GM21529 (cell line): ENCODE results near the gene WFS1.

Experiments
- ATAC-seq: cut with Tn5 transposase; IDR thresholded peaks from one replicate; pipeline ENCODE4 v1.9.1; 2021; ENCODE audit not compliant: unreplicated experiment

WFS1 gene

DNA sequence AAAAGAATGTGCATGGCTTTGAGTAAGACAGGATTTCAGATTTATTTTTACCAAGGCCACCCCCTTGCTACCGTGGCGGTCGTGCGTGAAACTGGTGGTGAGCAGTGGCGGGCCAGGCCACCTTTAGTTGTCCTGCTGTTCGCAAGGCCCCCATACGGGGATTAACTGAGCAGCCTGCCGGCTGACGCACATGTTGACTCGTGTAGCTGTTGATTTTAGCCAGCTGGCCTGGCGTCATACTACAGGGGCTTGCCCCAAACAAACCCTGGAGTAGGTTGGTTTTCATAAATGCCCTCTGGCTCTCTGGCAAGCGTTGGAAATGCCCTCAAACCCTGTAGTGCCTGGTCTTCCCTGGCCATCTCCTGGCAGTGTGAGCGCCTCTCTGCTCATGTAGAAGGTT, 28.4 kb downstream of the WFS1 start:
- no peak for ATAC-seq

DNA sequence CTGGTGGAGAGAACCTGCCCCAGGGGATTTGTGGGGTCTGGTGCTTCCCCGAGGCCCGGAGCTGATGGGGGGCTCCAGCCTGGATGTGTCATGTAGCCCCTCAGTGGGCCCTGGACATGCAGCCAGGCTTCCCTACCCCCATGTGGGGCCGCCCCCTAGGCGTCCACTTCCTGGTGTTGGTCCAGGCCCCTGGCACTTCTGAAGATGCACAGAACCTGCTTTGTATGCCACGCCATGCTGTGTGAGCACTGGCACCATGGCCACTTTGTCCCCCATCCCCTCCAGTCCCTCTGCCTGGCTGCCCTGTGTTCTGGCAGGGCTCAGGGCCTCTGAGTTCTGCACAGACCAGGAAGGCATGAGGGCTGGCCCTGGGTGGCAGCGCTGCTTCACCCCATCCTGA, 29.2 kb downstream of the WFS1 start:
- ATAC-seq: no peak

DNA sequence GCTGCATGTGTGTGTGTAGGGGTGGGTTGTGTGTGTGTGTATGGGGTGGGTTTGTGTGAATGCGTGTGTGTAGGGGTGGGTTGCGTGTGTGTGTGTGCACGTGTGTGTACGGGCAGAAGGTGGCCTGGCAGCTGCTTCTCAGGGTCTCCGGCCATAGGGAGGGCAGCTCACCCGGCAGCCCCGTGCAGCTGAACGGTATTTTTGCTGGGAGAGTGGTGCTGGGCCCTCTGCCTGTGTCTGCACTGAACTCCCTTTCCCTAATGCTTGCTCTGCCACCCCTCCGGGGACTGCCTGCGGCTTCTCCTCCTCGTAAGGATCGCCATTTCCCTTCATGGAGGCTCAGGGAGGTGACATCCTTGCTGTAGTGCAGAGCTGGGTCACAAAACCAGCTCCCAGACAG, 30.2 kb downstream of the WFS1 start:
- no peak for ATAC-seq

DNA sequence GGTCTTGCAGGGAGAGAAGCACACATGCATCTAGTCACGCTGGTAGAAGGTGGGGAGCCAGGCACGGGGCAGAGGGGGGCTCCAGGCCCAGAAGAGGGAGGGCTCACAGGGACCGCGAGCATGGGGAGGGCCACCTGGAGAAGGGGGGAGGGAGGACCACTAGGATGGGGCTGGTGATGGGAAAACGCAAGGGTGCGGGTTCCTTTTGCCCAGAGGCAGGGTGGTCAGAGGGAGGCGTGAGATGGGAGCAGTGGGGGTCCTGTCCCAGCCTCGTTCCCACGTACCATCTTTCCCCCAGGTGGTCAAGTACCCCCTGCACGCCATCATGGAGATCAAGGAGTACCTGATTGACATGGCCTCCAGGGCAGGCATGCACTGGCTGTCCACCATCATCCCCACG, 30.7 kb downstream of the WFS1 start:
- ATAC-seq: no peak

DNA sequence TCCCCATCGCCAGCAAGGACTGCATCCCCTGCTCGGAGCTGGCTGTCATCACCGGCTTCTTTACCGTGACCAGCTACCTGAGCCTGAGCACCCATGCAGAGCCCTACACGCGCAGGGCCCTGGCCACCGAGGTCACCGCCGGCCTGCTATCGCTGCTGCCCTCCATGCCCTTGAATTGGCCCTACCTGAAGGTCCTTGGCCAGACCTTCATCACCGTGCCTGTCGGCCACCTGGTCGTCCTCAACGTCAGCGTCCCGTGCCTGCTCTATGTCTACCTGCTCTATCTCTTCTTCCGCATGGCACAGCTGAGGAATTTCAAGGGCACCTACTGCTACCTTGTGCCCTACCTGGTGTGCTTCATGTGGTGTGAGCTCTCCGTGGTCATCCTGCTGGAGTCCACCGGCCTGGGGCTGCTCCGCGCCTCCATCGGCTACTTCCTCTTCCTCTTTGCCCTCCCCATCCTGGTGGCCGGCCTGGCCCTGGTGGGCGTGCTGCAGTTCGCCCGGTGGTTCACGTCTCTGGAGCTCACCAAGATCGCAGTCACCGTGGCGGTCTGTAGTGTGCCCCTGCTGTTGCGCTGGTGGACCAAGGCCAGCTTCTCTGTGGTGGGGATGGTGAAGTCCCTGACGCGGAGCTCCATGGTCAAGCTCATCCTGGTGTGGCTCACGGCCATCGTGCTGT, 31.5 kb downstream of the WFS1 start:
- no peak for ATAC-seq

DNA sequence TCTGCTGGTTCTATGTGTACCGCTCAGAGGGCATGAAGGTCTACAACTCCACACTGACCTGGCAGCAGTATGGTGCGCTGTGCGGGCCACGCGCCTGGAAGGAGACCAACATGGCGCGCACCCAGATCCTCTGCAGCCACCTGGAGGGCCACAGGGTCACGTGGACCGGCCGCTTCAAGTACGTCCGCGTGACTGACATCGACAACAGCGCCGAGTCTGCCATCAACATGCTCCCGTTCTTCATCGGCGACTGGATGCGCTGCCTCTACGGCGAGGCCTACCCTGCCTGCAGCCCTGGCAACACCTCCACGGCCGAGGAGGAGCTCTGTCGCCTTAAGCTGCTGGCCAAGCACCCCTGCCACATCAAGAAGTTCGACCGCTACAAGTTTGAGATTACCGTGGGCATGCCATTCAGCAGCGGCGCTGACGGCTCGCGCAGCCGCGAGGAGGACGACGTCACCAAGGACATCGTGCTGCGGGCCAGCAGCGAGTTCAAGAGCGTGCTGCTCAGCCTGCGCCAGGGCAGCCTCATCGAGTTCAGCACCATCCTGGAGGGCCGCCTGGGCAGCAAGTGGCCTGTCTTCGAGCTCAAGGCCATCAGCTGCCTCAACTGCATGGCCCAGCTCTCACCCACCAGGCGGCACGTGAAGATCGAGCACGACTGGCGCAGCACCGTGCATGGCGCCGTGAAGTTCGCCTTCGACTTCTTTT, 32.2 kb downstream of the WFS1 start:
- no peak for ATAC-seq

DNA sequence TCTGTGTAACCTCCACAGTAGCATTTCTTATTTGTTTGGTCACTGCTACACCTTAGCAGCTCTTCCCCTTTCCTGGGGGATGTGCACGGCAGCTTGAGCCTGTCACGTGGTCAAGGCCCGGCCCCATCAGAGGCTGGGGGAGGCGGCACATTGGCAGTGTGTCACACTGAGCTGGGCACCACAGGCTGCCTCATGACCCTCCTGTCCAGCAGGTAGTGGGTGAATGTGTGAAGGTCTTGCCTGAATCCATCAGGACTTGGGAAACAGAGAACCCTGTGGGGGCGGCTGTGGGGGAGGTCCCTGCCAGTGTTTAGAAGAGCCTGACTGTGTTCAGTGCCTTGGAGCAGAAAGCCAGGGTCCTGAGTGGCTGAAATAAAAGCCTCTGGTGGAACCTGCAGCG, 33.2 kb downstream of the WFS1 start:
- ATAC-seq: no peak

DNA sequence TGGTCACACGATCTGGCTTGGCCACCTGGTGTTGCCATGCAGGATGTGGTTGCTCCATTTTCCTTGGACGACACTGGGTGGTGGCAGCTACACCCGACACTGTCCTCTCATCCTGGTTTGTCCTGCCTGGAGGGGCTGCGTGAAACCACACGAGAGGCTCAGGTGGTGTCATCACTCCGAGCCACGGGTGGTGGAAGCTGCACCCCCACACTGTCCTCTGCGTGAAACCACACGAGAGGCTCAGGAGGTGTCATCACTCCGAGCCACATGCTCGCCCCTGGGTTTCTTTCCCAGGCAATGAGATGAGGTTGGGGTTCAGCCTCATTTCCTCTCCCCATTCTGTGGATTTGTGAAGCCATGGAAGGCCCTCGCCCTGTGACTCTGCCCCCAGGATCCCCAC, 34.3 kb downstream of the WFS1 start:
- no peak for ATAC-seq

DNA sequence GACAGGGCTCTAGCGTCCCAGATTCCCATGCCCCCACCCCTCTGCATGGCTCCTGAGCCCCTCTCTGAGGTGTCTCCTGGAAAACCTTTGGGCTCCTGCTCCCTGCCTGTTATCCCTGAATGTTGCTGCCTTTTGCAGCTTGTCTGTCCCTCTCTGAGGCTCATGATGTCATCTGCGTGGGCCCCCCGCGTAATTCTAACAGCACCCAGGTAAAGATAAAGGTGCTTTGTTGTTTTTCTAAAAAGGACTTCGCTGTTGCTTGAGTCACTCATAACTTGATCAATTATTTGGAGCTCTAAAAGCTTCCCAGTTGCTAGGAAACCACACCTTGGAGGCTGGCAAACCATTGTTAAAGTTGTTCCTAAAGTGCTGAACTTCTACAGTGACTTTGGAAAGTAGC, 36.6 kb downstream of the WFS1 start:
- ATAC-seq: no peak

DNA sequence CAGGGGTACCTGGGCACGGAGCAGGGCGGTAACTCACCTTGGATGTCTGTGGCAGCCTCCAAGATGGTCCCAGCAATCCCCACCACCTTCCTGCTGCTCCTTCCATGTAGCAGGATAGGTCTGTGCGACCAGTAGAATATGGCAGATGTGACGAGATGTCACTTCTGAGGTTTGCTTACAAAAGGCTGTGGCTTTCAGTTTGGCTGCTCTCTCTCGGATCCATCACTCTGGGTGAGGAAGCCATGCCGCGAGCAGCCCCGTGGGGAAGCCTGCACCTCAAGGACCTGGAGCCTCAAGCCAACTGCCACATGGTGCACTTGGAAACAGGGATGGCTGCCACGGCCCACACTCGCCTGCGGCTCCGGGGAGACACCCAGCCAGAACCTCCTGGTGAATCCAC, 37.6 kb downstream of the WFS1 start:
- no peak for ATAC-seq

DNA sequence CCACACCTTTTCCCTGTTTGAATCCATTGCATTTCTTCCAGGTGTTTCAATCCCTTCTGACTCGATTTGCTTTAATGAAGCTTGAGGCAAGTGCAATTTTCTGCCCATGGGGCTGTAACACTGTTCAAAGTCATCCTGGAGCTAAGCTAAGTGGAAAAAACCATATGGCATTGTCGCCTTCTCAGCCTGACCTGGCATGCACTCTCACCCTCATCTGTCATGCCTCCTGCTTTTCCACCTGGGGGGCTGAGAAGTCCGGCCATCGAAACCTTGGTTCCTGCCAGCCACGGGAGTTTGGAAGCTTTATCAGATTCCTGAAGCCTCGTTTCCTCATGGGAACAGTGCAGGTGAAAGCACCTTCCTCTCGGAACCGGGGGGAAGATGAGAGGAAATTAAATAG, 38.2 kb downstream of the WFS1 start:
- no peak for ATAC-seq

DNA sequence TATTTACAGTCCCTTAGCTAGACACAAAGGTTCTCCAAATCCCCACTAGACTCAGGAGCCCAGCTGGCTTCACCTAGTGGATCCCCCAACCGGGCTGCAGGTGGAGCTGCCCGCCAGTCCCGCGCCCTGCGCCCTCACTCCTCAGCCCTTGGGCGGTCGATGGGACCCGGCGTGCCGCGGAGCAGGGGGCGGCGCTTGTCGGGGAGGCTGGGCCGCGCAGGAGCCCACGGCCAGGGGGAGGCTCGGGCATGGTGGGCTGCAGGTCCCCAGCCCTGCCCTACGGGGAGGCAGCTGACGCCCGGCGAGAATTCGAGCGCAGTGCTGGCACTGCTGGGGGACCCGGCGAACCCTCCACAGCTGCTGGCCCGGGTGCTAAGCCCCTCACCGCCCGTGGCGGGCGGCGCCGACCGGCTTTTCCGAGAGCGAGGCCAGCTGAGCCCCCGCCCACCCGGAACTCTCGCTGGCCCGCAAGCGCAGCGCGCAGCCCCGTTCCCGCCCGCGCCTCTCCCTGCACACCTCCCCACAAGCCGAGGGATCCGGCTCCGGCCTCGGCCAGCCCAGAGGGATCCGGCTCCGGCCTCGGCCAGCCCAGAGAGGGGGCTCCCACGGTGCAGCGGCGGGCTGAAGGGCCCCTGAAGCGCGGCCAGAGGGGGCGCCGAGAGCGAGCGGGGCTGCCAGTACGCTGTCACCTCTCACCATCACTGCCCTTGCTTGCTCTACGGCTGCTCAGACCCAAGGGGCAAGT, 39.4 kb downstream of the WFS1 start:
- ATAC-seq: no peak

DNA sequence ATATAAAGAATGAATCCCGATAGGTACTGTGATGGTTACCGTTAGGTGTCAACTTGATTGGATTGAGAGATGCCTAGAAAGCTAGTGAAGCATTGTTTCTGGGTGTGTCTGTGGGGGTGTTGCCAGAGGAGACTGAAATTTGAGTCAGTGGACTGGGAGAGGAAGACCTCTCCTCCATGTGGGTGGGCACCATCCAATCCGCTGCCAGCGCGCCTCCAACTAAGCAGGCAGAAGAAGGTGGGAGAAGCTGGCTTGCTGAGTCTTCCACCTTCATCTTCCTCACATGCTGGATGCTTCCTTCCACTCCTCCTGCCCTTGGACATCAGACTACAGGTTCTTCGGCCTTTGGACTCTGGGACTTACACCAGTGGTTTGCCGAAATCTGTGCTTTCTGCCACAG, 40.1 kb downstream of the WFS1 start:
- ATAC-seq: no peak

DNA sequence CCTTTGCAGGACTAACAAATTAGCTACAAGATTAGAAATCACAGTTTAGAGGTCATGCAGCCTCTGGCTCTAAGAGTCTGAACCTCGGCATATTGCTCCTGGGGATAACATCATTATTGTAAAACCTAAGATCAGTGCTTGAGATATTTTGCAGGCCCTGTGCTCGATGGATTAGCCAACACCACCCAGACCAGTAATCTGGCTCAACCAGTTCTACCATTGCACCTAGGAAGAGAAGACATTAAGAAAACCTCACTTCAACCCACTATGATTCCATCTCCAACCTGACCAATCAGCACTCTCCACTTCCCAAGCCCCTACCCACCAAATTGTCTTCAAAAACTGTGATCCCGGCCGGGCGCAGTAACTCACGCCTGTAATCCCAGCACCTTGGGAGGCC, 43.6 kb downstream of the WFS1 start:
- no peak for ATAC-seq

DNA sequence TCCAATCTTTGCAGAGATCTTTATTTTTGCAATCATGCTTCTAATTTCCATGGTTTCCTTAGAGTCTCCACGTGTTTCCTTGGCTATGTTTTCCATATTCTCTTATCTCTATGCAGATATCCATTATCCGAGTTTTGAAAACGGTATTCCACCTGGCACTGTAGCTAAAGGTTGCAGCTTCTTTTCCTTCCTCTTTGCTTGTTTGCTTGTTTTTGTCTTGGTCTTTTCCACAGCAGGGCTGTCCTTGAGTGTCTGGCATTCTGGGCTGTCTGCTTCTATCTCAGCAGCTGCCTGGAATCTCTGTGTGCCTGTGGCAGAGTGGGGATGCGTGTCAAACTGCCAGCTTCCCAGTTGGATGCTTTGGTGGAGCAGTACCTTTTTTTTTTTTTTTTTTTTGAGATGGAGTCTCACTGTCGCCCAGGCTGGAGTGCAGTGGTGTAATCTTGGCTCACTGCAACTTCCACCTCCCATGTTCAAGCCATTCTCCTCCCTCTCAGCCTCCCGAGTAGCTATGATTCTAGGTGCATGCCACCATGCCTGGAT, 46.9 kb downstream of the WFS1 start:
- no peak for ATAC-seq

DNA sequence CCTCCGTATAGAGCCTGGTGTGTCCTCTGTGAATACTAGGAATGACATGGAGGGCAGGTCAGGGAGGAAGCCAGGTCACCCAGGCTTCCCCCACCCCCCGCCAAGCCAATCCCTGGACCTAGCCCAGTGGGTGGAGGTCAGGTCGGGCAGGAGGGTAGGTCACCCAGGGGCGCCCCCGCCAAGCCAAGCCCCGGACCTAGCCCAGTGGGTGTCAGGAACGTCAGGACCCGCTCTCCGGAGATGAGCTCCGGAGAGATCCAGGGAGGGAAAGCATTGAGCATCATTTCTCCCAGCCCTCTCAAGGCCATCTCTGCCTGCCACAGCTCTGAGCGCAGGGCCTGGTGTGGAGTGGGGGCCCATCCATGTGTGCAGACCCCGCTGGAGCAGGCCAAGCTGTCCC, 48.6 kb downstream of the WFS1 start:
- ATAC-seq: no peak

DNA sequence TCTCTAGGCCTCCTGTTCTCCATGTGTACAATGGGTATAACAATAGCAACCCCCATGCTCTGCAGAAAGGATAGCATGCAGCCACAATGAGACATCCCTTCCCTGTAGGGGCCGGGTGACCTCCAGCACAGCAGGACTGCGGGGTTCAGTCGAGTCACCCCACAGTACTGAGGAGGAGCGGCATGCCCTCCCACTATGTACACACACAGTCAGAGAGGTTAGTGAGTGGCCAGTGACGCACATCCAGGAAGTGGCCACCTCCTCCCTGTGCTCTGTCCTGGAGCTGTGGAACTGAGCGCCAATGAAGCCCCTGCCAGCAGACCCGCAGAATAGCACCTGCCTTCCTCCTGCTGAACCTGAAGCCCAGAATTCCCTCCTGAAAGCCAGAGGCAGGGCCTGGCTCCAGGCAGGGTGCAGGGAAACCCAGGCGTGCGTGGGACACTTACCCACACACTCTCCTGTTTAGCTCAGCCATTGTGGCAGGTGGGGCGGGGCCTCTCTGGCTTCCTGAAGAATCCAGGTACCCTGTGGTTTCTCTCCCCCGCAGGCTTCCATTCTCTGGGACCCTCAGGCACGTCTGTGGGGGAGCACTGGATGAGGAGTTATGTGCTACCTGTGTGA, 50.0 kb downstream of the WFS1 start:
- no peak for ATAC-seq

DNA sequence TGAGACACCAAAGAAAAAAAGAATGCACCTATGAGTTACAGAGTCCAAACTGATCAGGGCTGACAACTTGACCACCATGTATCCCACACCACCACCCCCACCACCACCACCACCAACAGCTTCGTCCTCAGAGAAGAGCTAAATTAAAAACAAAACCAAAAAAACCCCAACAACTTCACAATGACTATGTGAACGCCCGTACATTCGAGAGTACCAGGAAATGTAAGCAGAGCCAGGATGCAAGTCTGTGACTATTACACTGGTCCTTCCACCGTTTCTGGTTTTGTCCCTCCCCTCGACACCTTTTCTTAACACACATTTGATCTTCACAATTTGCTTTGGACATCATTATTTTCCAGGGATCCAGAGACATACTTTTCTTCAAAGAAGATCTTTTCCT, 51.0 kb downstream of the WFS1 start:
- no peak for ATAC-seq

DNA sequence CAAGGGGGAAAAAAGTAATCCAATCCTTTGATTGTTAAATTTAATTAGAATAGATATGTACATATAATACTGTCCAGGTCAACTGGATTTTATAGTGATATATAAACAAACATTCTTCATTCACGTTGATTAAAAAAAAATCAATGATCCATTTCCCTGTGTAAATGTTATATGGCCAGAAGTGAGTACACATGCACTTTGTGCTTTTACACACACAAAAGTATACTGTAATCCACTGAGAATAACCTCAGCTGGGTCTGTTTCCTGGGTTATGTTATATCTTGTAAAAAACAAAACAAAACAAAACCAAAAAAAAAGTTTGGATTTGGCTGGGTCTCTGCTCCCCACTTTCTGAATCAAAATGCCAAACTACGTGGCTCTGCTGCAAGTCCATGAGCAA, 51.7 kb downstream of the WFS1 start:
- ATAC-seq: no peak

DNA sequence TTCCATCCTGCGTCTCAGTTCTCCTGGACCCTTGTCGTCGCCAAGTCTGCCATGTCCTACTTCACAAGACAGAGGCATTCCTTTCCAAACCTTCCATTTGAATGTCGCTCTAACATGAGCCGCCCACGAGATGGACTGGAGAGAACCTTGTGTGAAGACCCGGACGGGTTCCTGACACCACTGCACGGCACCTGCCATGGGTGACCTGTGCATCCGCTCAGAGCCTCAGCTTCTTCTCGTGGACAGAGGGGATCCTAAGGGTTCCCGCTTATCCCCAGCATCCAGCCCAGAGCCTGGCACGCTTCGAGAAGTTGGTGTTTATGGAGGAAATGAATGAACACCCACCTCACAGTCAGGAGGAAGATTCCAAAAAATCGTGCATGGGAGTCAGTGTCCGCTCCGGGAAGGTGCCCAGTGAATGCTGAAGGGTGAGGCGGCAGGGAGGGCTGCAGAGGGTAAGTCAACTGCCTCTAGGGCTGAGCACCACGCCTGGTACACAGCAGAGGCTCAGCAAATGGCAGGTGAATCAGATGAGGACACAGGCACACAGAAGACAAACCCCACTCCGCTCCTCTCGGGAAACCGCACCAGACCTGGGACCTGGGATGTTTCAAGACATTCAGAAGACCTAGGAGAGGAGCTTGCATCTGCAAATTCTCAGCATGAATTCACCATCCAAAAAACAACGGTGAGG, 52.6 kb downstream of the WFS1 start:
- no peak for ATAC-seq
